Mesangial cell (primary cell): ENCODE results near the gene KCNJ5. TPM values are rescaled to one million over a fixed set of nuclear protein-coding genes. Genes with fewer than 3 reads are reported as not detected.

Source experiments
- total RNA-seq: library from RNA; depleted of rRNA; stranded (reverse); fragments of >200 nt; gene quantifications from 2 replicates; pipeline ENCODE4 v1.2.3, GENCODE V29; 2015

KCNJ5 gene
- total RNA-seq: 0.51 TPM in 1 of 2 replicates, not detected in the other

DNA sequence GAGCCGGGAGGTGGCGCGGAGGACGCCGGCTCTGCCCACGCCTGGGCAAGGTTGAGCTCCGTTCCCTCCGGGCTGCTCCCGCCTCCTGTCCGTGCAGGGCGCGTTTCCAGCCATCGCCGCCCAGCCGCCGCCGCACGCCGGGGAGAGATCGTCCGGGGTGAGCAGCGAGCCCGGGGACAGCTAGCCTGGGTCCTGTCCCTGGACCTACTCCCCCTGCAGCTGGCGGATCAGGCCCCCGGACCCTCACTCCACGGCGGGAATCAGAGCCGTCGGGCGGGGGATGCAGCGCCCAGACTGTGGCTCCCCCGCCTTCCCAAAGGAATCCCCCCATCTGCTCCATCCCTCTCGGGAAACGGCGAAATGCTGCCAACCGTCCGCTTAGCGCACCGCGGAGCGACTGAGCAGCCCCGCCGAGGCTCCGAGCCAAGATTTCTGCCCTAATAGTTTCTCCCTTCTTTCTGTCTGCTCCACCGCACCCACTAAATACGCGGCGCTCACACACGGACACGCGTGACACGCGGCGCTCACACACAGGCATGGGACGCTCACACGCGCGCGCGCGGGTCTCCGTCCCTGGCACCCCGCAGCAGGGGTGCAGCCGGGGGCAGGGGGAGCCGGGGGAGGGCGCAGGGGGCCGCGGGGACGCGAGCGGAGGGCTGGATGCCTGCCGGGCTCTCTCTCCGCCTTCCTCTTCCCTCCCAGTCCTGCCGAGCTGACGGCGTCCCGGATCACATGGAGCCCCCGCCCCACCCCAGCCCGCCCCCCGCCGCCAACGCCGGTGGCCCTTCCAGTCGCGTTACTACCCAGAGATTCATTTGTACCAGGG lies at the start of gene KCNJ5:
Gene KCNJ5 (plus strand): TSS at position 814 of the 826 bp plus-strand sequence. CDS start 19,918 bp downstream, outside the sequence.

DNA sequence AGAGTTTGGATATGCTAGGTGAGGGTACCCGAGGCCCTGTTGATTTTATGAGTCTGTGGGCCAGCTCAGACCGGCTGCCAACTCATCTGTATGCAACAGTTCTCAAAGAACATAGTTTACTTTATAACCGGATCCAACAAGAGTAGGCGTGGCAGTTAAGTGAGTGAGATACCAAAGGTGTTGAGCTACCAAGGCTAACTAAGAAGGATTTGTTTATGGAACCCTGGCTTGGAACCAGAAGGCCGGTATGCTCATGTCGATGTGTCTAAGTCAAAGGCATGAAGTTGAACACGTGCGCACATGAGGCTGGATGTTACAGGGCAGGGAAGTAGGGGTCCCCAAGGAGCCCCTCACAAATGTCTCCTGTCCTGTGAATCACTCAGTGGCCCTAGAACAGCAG lies 23.9 kb upstream of the KCNJ5 start, which contains the start of gene KCNJ1:
Gene KCNJ1 (minus strand): TSS at position 20 of the 400 bp plus-strand sequence. CDS start 27,053 bp downstream, outside the sequence.

DNA sequence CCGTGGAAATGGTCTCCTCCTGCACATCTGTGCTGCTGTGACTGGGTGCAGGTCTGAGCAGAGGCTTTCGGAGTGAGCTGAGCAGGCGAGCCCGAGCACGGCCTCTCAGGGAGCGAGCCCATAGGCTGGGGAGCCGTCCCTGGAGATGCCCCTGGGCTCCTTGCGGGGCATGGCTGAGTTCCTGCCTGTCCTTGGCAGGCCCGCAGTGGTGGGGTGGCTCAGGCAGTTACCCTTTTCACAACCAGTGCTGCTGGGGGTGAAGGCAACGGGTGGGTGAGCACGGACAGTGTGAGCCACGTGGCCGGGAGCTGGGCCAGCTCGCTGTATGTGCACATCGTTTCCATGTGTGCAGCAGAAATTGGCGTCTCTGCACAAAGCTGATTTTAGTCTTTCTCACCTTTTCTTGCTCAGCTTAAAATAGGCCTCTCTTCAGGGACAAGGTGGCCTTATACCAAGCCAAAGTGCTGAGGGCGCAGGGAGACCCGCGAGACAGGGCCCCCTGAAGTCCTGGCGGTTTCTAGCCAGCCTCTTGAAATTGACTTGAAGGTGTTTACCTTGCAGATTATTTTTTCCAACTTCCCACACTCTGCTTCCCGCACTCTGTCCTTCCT lies 51.8 kb downstream of the KCNJ5 start, which contains the start of gene TP53AIP1:
Gene TP53AIP1 (minus strand): TSS at position 55 of the 611 bp plus-strand sequence. CDS start 5,053 bp downstream, outside the sequence.

Other genes starting within 250 kb of the KCNJ5 start
- 0.63 and 2.0 TPM in 2 replicates for gene FLI1, start 197.3 kb upstream of the KCNJ5 start, total RNA-seq
- 0.13 TPM in 1 of 2 replicates, not detected in the other for gene KCNJ1, start 24.1 kb upstream of the KCNJ5 start, total RNA-seq
- not detected in 2 replicates for gene TP53AIP1, start 51.5 kb downstream of the KCNJ5 start, total RNA-seq